ENCODE measurements around the gene PARD3B.

PARD3B gene

GRCh38 chr2:205658068-205658467, 1112.8 kb downstream of the PARD3B start:
- DNase-seq (ENCODE audit: low read depth): no peak

DNA sequence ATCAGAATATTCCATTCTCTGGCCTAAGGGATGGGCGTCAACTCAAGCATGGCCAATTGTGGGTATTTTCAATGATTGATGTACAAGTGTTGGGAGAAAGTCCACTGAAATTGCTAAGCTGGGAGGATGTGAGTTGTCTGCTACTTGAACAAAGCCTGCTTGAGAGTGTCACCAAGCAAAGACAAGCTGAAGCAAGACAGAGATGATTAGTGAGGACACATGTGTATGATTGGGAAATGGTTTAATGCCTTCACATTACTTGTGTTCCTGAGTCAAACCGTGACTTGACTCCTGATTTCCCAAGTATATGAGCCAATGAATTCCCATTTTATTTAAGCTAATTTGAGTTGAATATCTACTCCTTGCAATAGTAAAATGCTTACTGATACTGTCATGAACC, 1113.3 kb downstream of the PARD3B start:
- DNase-seq (ENCODE audit: low read depth): no peak

DNA sequence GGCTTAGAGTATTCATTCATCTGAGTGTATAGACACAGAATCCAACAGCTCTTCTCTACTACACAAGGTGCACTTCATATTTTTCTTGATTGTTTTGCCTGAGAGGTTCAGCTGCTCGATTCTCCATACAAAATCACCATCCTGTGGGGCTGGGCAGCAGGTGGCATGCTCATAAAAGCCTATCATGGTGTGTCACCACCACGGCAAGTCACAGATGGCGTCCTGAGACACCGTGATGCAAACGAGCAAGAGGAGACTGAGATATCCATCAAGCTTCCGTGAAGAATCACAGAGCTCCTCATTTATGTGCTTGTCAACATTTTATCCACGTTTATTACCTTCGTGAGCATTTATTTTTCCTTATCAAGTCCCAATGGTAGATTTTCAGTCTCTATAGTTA, 1114.6 kb downstream of the PARD3B start:
- DNase-seq (ENCODE audit: low read depth): no peak

DNA sequence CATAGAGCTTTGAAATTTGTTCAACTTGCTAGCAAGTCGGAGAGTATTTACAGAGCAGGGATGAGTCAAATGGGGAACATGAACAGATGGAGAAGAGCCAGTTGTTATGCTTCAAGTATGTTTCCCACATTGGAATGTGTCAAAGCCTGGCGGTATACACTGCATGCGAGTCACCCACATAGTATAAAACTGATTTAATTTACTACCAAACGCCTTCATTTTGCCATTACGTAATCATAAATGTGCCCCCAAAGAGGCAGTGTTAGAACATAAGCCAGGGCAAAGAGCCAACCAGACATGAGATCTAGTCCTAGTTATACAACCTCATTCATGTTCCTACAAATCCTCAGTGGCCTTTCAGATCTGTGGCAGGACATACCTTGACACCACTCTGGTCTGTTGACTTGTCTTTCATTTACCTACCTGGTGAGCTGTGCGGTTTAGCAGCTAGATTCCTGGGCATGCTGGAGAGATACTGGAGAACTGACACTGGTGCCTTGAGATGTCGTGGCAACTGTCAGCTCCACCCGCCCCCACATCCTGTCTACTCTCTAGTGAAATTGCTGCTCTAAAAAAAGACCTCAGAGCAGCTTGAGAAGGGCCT, 1115.3 kb downstream of the PARD3B start:
- DNase-seq (ENCODE audit: low read depth): peak; percentile 88

DNA sequence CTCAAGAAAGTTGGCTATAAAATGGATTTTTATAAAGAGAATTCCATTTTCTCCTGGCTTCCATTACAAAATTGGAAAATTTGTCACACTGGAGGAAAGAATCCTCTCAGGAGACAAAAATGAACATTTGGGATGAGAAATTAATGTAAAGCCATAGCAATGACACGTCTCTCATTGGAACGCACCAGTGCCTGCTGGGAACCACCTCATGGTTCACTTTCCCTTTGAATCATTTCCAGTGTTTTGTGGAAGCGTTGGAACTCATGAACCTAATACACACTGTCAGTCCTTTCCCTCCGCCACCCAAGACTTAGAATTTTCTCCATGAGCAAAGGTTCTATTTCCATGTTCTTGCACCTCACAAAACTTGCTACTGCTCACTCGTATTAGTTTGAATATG, 1116.0 kb downstream of the PARD3B start:
- no peak for DNase-seq (ENCODE audit: low read depth)

- DNase-seq (ENCODE audit: low read depth): no peak
Measured at GRCh38 chr2:205662206-205662965, 1117.1 kb downstream of the PARD3B start.

GRCh38 chr2:205665791-205666190, 1120.5 kb downstream of the PARD3B start:
- DNase-seq (ENCODE audit: low read depth): no peak
